Hepatic stellate cell (primary cell): ENCODE data around the gene COMMD6.

Source experiments
- DNase-seq: peaks from one replicate; pipeline ENCODE4 v3.0.0; 2011; ENCODE audit warnings: low spot score

Gene COMMD6

DNA sequence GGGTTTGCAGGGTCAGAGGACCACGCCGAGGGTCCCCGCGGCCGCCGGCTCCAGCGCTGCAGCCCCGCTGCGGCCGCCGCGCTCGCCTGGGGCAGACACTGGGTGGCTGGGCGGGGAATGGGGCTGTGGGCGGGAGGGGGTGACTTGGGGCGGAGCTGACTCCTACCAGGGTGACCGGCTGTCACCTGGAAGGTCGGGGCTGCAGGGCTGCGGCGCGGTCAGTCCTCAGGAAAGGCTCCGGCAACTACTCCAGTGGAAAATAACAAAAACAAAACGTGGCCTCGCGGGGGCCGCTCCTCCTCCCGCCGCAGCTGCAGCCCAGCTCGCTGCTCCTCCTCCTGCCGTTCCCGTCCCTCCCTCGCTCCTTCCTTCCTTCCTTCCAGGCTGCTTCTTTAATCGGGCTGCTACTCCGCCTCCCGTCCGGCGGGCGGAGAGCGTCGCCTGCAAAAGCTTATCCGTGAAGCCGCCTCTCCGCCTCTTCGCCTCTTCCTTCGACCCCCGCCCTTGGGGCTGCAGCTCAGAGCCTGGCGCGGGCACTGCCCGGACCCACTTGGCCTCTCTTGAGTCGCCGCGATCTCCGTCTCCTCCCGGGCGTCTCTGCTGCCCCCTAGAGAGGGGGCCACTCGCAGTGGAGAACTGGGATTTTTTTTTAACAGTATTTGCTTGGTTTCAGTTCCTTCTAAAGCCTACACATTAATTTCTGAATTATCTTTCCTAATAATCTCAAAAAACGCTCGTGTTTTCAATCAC is 55.4 kb downstream of the COMMD6 start, which contains the start of gene TBC1D4:
TSS of gene TBC1D4 (minus strand) at position 100 of the 750 bp plus-strand sequence. CDS start 402 bp downstream, outside the sequence.
- peak; percentile 70 for DNase-seq

GRCh38 chr13:75481176-75482069 is 56.2 kb downstream of the COMMD6 start:
- DNase-seq: peak; percentile 54

GRCh38 chr13:75480671-75481175 is 56.9 kb downstream of the COMMD6 start:
- peak; percentile 26 for DNase-seq

DNA sequence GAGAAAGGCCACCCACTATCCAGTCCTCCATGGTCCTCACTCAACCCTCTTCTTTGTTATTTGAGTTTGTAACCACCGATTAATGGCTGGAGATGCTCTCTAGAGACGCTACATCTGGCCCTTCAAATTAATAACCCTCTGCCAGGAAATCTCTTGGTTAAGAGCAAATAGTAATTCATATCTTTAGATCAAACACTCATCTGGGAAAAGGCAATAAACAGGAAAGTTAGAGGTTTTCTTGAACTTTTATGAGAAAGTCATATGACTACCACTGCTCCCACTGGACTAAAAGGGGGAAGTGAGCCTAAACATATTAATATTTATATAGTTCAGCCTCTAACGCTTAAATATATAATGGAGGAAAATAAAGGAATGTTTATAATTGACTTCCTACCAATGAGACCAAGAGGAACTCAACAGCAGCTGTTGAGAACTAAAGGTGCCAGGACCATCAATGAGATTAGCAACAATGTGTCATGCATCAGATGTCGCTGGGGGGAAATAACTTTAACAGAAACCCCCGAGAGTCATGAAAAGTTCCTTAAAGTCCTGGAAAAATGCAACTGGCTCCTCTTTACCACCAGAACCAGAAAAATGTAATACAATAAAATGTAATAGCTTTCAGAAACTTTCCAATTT is 58.4 kb downstream of the COMMD6 start:
- DNase-seq: no peak

DNA sequence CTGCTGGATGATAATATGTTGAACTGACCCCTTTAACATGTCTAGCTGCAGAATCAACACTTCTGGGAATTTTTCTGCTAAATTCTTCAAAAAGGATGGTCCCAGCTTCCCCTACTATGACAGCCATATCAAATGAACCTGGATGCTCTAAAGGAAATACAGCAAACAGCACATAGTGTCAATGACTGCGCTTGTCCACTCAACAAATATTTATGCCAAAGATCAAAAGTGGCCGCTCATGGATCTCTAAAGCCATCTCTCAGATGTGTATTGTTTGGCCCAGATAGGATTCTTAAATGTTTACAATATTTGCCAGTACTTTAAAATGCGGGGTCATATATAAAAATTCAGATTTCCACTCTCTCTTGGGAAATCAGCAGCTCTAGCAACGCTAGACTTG is 59.0 kb downstream of the COMMD6 start:
- DNase-seq: no peak
